Fibroblast of the aortic adventitia (primary cell): ENCODE results near the gene PI4KA. TPM values are rescaled to one million over a fixed set of nuclear protein-coding genes. Genes with fewer than 3 reads are reported as not detected.
A peak's percentile ranks its signal among the peaks of the same experiment; 100 is the strongest.
"Not testable (repeated sequence)": the region's sequence is repeated elsewhere in the genome, so short reads cannot be mapped to it uniquely, and the experiment has no call there.

ENCODE experiments used
- DNase-seq: peaks from one replicate; pipeline ENCODE4 v3.0.0-alpha.2; 2010; ENCODE audit warnings: low read depth
- H3K4me3 ChIP-seq: 2 replicates; pipeline ENCODE4 v1.5.1; 2011; ENCODE audit warnings: low read depth, mild to moderate bottlenecking, control low read depth, low read length, moderate library complexity
- total RNA-seq: library from RNA; depleted of rRNA; stranded (reverse); fragments of >200 nt; gene quantifications from 2 replicates; pipeline ENCODE4 v1.2.3, GENCODE V29; 2012; ENCODE audit warnings: low replicate concordance
- TF ChIP-seq, protein P1 (sequence below): IDR thresholded peaks from 2 replicates; pipeline ENCODE4 v1.5.1; 2011; ENCODE audit warnings: mild to moderate bottlenecking, low read length, control low read depth, inconsistent platforms; ENCODE audit not compliant: insufficient read depth

Gene PI4KA
- total RNA-seq = 34.8 and 49.9 TPM in 2 replicates

DNA sequence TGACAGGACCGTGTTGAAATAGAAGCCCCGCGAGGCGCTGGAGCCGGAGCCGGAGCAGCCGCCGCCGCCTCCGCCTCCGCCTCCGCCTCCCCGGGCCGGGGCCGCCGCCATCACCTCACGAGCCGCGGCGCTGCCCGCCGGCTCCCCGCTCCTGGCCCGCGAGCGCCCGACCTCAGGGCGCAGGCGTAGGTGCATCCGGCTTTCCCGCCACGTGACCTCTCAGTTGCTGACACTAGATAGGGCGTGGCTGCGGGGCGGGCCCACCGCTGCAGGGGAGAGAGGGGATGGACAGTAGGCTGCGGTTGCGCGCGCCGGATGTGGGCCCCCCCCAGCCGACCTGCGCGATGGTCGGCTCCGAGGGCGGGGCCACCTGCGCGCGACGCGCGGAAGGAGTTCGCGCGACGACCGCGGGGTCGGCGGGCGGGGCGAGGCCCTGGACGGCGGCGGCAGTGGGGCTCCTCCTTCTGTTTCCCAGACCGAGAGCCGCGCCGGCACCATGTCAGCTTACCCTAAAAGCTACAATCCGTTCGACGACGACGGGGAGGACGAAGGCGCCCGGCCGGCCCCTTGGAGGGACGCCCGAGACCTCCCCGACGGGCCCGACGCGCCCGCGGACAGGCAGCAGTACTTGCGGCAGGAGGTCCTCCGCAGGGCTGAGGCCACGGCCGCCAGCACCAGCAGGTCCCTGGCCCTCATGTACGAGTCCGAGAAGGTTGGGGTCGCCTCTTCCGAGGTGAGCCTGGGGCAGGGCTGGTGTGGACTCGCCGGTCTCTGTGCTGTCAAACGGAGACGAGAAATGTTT is at the start of gene PI4KA, which contains the start of gene SNAP29:
Gene PI4KA, minus strand, starts transcription at position 197 of the 802 bp plus-strand sequence. Its CDS starts 86 bp downstream, at position 111.
Gene SNAP29, plus strand, starts transcription at position 393 of the 802 bp plus-strand sequence. Its CDS starts 104 bp downstream, at position 497.
- peak within 1 kb of the TSS; percentile 85 for H3K4me3 ChIP-seq
- TF ChIP-seq, protein P1, sequence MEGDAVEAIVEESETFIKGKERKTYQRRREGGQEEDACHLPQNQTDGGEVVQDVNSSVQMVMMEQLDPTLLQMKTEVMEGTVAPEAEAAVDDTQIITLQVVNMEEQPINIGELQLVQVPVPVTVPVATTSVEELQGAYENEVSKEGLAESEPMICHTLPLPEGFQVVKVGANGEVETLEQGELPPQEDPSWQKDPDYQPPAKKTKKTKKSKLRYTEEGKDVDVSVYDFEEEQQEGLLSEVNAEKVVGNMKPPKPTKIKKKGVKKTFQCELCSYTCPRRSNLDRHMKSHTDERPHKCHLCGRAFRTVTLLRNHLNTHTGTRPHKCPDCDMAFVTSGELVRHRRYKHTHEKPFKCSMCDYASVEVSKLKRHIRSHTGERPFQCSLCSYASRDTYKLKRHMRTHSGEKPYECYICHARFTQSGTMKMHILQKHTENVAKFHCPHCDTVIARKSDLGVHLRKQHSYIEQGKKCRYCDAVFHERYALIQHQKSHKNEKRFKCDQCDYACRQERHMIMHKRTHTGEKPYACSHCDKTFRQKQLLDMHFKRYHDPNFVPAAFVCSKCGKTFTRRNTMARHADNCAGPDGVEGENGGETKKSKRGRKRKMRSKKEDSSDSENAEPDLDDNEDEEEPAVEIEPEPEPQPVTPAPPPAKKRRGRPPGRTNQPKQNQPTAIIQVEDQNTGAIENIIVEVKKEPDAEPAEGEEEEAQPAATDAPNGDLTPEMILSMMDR = no peak
- DNase-seq = peak; percentile 96

DNA sequence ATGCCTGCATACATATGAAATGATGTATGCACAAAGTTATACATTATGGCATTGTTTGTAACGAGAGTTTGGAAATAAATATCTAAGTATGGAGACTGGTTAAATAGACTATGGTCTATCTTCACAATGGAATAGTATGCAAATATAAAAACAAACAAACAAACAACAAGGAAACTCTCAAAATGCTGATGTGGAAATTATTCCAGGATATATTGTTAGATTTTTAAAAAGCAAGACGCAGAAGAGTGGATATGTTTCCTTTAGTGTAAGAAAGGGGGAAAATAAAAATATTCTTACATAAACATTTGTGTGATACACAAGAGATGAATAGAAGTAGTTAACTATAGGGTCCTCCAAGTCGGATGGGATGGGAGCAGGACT is 47.8 kb upstream of the PI4KA start:
- TF ChIP-seq, protein P1 = no peak
- H3K4me3 ChIP-seq = no peak overlapping the region
- no peak for DNase-seq

- TF ChIP-seq, protein P1 = no peak
- H3K4me3 ChIP-seq = no peak overlapping the region
- no peak for DNase-seq
Observed at GRCh38 chr22:20905415-20906386, 47.1 kb upstream of the PI4KA start.

DNA sequence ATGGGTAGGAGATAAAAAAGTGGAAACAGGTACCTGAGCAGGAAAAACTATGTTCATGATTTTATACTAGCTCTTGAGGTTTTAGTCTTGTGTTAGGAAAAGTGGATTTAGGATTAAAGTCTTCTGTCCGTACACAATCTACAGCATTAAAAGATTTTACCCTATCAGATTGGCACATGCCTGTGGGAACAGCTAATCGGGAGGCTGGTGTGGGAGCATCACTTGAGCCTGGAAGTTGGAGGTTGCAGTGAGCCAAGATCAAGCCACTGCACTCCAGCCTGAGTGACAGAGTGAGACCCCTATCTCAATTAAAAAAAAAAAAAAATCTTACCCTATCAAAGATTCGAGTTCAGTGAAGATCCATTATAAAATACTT is 46.4 kb upstream of the PI4KA start:
- DNase-seq = no peak
- TF ChIP-seq, protein P1 = no peak
- H3K4me3 ChIP-seq = no peak overlapping the region

DNA sequence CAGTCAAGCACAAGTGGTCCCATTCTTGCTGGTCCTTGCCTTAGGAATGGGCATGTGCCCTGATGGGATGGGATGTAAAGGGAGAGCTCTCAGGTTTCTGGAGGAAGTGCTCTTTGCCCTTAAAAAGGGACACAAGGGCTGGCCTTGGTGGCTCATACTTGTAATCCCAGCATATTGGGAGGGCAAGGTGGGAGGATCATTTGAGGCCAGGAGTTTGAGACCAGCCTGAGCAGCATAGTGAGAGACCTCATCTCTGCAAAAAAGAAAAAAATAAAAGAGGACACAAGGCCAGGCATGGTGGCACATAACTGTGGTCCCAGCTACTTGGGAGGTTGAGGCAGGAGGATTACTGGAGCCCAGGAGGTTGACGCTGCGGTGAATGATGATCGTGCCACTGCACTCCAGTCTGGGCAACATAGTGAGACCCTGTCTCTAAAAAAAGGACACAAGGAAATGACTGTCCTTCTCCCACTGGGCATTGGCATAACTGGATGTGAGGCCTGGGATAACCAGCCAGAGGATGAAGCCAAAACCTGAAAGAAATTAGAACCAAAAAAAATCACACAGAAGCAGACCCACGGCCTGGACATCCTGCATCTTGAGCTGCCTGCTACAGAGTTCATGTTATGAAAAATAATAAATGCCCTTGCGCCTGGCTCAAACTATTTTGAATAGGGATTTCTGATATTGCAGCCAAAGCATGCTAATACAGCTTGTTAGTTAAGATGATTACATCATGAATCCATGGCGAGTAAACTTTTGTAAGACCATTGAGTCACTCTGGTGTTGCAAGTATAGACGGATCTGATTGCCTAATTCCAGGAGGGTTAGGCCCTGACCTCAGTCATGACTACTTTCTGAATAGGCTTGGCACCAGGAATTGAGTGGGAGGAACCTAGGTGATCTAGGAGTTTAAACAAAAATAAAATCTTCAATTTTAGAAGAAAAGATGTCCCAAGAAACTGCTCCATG is 45.7 kb upstream of the PI4KA start:
- peak; percentile 99 for DNase-seq
- no peak overlapping the region for H3K4me3 ChIP-seq
- TF ChIP-seq, protein P1 = no peak

- DNase-seq = no peak
- TF ChIP-seq, protein P1 = no peak
- H3K4me3 ChIP-seq = no peak overlapping the region
Observed at GRCh38 chr22:20903093-20903492, 44.5 kb upstream of the PI4KA start.

GRCh38 chr22:20901093-20902033 is 42.8 kb upstream of the PI4KA start:
- not testable (repeated sequence) for H3K4me3 ChIP-seq, DNase-seq
